Progenitor cell of endocrine pancreas (in vitro differentiated cells): ENCODE measurements around the gene BMP2K. TPM values are rescaled to one million over a fixed set of nuclear protein-coding genes. Genes with fewer than 3 reads are reported as not detected.

Experiments
- DNase-seq: peaks from one replicate; pipeline ENCODE4 v3.0.0; 2021; ENCODE audit warnings: low spot score; ENCODE audit not compliant: unreplicated experiment
- H3K27ac Mint-ChIP-seq: 2 replicates; pipeline ENCODE4 v1.8.0; 2021; ENCODE audit warnings: mild to moderate bottlenecking, moderate library complexity, mixed read lengths
- H3K27me3 Mint-ChIP-seq: 2 replicates; pipeline ENCODE4 v1.8.0; 2021; ENCODE audit warnings: mixed read lengths
- H3K36me3 Mint-ChIP-seq: 2 replicates; pipeline ENCODE4 v1.8.0; 2022; ENCODE audit warnings: mixed read lengths; ENCODE audit not compliant: insufficient read depth
- H3K4me1 Mint-ChIP-seq: 2 replicates; pipeline ENCODE4 v1.8.0; 2021; ENCODE audit warnings: low read depth, mixed read lengths
- H3K4me3 Mint-ChIP-seq: 2 replicates; pipeline ENCODE4 v1.8.0; 2021; ENCODE audit warnings: low read depth, mild to moderate bottlenecking, moderate library complexity, mixed read lengths
- H3K9me3 Mint-ChIP-seq: 2 replicates; pipeline ENCODE4 v1.8.0; 2021; ENCODE audit warnings: low read depth, mixed read lengths
- total RNA-seq: library from RNA; stranded (reverse); gene quantifications from 2 replicates; pipeline ENCODE4 v1.2.1, GENCODE V29; 2021
- TF ChIP-seq, protein P1 (sequence below): fragments of 200-600 bp; sonication (generic); IDR thresholded peaks from one replicate; pipeline ENCODE4 v1.5.0; 2021; ENCODE audit warnings: antibody characterized with exemption, mild to moderate bottlenecking; ENCODE audit not compliant: unreplicated experiment

The BMP2K gene
- total RNA-seq, 1 donor from 2014 or later: 32.5 TPM

DNA sequence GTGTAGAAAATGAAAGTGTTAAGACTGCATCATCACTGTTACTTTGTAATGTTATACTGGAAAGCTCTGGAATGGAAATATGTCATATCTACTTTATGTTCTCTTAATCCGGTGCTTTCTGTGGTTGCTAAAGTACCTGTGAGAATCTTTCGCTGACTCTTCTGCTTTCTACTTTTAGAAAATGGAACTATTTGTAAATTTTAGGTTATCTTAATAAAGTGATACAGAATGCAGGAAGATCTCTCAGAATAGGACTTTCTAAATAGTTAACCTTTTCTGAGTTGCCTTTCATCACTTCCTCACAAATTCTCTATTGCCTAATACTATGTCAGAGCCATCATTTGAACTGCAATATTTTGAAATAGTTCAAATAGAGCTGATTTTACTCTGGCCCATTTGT is 69.3 kb downstream of the BMP2K start:
- H3K4me1 Mint-ChIP-seq: no peaks in the 10 kb centered on the region
- no peak for DNase-seq
- TF ChIP-seq, protein P1, sequence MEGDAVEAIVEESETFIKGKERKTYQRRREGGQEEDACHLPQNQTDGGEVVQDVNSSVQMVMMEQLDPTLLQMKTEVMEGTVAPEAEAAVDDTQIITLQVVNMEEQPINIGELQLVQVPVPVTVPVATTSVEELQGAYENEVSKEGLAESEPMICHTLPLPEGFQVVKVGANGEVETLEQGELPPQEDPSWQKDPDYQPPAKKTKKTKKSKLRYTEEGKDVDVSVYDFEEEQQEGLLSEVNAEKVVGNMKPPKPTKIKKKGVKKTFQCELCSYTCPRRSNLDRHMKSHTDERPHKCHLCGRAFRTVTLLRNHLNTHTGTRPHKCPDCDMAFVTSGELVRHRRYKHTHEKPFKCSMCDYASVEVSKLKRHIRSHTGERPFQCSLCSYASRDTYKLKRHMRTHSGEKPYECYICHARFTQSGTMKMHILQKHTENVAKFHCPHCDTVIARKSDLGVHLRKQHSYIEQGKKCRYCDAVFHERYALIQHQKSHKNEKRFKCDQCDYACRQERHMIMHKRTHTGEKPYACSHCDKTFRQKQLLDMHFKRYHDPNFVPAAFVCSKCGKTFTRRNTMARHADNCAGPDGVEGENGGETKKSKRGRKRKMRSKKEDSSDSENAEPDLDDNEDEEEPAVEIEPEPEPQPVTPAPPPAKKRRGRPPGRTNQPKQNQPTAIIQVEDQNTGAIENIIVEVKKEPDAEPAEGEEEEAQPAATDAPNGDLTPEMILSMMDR: no peak
- H3K27me3 Mint-ChIP-seq: no peaks in the 10 kb centered on the region
- no peak overlapping the region for H3K27ac Mint-ChIP-seq
- H3K4me3 Mint-ChIP-seq: no peak overlapping the region
- no peaks in the 10 kb centered on the region for H3K9me3 Mint-ChIP-seq
- H3K36me3 Mint-ChIP-seq: peaks cover 5% of the 10 kb centered on the region

- Mint-ChIP-seq H3K36me3 (peaks cover 5% of the 10 kb centered on the region), H3K27ac (no peak overlapping the region), H3K9me3 (no peaks in the 10 kb centered on the region), H3K4me3 (no peak overlapping the region), H3K27me3 (no peaks in the 10 kb centered on the region), H3K4me1 (no peaks in the 10 kb centered on the region)
- DNase-seq: no peak
- TF ChIP-seq, protein P1: no peak
These were observed 70.1 kb downstream of the BMP2K start for GRCh38 chr4:78846258-78846657.

DNA sequence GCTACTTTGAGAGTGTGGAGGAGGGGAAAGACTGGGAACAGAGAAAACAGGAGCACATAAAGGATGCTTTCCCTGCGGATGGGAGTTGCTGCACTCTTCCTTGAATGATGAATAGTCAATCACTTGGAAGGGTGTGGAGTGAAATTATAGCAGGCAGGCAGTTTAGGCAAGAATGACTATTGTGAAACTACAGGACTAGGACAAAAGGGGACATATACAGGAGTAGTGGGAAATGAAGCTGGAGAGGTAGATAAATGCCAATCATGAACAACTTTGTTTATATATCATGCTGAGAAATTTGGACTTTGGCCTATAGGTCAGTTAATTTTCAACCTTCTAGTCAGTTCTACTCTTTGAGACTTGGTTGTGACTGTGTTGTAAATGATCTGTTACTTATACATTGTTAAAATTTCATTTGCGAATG is 86.2 kb downstream of the BMP2K start:
- no peak overlapping the region for H3K4me3 Mint-ChIP-seq
- H3K9me3 Mint-ChIP-seq: no peaks in the 10 kb centered on the region
- TF ChIP-seq, protein P1: no peak
- peaks cover 2% of the 10 kb centered on the region for H3K36me3 Mint-ChIP-seq
- no peaks in the 10 kb centered on the region for H3K27me3 Mint-ChIP-seq
- no peak for DNase-seq
- no peak overlapping the region for H3K27ac Mint-ChIP-seq
- peaks cover 29% of the 10 kb centered on the region for H3K4me1 Mint-ChIP-seq

GRCh38 chr4:78863254-78863869 is 87.2 kb downstream of the BMP2K start:
- Mint-ChIP-seq H3K27ac (no peak overlapping the region), H3K9me3 (no peaks in the 10 kb centered on the region), H3K36me3 (peaks cover 4% of the 10 kb centered on the region), H3K4me3 (no peak overlapping the region), H3K4me1 (peaks cover 26% of the 10 kb centered on the region), H3K27me3 (no peaks in the 10 kb centered on the region)
- TF ChIP-seq, protein P1: no peak
- DNase-seq: no peak

- DNase-seq: no peak
- Mint-ChIP-seq H3K27me3 (no peaks in the 10 kb centered on the region), H3K4me1 (peaks cover 26% of the 10 kb centered on the region), H3K36me3 (peaks cover 5% of the 10 kb centered on the region), H3K27ac (no peak overlapping the region), H3K4me3 (no peak overlapping the region), H3K9me3 (no peaks in the 10 kb centered on the region)
- TF ChIP-seq, protein P1: no peak
These were observed 87.8 kb downstream of the BMP2K start for GRCh38 chr4:78863991-78864390.
